ENCODE data around the gene TUBD1. TPM values are rescaled to one million over a fixed set of nuclear protein-coding genes. Genes with fewer than 3 reads are reported as not detected.

The TUBD1 gene
- total and polyA plus RNA-seq, 4 donors = 2.1 to 12.7 (median 6.0) TPM

DNA sequence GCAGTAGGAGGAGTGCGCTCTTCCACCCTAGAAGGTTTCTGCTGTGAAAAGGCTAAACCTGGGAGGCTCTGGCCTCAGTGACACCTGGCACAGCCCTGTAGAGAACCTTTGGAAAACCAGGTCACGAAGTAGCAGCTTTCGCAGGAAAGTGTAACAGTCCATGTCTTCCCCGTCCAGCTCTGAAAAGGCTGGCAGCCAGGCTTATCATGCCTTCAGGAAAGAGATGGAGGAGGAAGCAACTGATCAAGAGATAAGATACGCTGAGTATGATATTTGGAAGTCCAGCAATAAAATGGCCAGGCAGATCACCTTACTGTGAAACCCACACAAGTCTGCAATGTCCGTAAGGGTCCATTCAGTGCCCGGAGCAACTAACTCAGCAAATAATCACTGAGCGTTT is 22.3 kb downstream of the TUBD1 start:
- H3K9me3 ChIP-seq (ENCODE audit: control insufficient read depth in 4 of 4, low read length in 3 of 4) = no peaks in the 10 kb centered on the region
- no peak overlapping the region for H3K27ac ChIP-seq (ENCODE audit: low read depth in 1 of 2, low read length in 2 of 2)
- WGBS = 92% methylated on average over 8 of the region's 8 CpGs
- H3K4me3 ChIP-seq (ENCODE audit: low read depth in 1 of 3, low read length in 3 of 3) = no peak overlapping the region
- TF ChIP-seq GABPA (IDR thresholded peaks at IDR 0.05 in 1 of 2, conservative IDR thresholded peaks at IDR 0.05 in 1 of 2) (no peak), RAD21 (IDR thresholded peaks at IDR 0.05) (no peak), RXRA (IDR thresholded peaks at IDR 0.05) (no peak), EGR1 (IDR thresholded peaks at IDR 0.05; ENCODE audit: low read depth in 2 of 2) (no peak), SP1 (IDR thresholded peaks at IDR 0.05) (no peak), FOXA2 (IDR thresholded peaks at IDR 0.05) (no peak), NR2F2 (IDR thresholded peaks at IDR 0.05) (no peak), HNF4G (IDR thresholded peaks at IDR 0.05) (no peak), HNF4A (conservative IDR thresholded peaks at IDR 0.05) (no peak)
- TF ChIP-seq, protein P1, sequence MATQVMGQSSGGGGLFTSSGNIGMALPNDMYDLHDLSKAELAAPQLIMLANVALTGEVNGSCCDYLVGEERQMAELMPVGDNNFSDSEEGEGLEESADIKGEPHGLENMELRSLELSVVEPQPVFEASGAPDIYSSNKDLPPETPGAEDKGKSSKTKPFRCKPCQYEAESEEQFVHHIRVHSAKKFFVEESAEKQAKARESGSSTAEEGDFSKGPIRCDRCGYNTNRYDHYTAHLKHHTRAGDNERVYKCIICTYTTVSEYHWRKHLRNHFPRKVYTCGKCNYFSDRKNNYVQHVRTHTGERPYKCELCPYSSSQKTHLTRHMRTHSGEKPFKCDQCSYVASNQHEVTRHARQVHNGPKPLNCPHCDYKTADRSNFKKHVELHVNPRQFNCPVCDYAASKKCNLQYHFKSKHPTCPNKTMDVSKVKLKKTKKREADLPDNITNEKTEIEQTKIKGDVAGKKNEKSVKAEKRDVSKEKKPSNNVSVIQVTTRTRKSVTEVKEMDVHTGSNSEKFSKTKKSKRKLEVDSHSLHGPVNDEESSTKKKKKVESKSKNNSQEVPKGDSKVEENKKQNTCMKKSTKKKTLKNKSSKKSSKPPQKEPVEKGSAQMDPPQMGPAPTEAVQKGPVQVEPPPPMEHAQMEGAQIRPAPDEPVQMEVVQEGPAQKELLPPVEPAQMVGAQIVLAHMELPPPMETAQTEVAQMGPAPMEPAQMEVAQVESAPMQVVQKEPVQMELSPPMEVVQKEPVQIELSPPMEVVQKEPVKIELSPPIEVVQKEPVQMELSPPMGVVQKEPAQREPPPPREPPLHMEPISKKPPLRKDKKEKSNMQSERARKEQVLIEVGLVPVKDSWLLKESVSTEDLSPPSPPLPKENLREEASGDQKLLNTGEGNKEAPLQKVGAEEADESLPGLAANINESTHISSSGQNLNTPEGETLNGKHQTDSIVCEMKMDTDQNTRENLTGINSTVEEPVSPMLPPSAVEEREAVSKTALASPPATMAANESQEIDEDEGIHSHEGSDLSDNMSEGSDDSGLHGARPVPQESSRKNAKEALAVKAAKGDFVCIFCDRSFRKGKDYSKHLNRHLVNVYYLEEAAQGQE (IDR thresholded peaks at IDR 0.05) = no peak
- TF ChIP-seq, protein P2, sequence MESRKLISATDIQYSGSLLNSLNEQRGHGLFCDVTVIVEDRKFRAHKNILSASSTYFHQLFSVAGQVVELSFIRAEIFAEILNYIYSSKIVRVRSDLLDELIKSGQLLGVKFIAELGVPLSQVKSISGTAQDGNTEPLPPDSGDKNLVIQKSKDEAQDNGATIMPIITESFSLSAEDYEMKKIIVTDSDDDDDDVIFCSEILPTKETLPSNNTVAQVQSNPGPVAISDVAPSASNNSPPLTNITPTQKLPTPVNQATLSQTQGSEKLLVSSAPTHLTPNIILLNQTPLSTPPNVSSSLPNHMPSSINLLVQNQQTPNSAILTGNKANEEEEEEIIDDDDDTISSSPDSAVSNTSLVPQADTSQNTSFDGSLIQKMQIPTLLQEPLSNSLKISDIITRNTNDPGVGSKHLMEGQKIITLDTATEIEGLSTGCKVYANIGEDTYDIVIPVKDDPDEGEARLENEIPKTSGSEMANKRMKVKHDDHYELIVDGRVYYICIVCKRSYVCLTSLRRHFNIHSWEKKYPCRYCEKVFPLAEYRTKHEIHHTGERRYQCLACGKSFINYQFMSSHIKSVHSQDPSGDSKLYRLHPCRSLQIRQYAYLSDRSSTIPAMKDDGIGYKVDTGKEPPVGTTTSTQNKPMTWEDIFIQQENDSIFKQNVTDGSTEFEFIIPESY (IDR thresholded peaks at IDR 0.05) = no peak
- TF ChIP-seq, protein P3, sequence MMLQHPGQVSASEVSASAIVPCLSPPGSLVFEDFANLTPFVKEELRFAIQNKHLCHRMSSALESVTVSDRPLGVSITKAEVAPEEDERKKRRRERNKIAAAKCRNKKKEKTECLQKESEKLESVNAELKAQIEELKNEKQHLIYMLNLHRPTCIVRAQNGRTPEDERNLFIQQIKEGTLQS (IDR thresholded peaks at IDR 0.05) = no peak
- TF ChIP-seq, protein P4, sequence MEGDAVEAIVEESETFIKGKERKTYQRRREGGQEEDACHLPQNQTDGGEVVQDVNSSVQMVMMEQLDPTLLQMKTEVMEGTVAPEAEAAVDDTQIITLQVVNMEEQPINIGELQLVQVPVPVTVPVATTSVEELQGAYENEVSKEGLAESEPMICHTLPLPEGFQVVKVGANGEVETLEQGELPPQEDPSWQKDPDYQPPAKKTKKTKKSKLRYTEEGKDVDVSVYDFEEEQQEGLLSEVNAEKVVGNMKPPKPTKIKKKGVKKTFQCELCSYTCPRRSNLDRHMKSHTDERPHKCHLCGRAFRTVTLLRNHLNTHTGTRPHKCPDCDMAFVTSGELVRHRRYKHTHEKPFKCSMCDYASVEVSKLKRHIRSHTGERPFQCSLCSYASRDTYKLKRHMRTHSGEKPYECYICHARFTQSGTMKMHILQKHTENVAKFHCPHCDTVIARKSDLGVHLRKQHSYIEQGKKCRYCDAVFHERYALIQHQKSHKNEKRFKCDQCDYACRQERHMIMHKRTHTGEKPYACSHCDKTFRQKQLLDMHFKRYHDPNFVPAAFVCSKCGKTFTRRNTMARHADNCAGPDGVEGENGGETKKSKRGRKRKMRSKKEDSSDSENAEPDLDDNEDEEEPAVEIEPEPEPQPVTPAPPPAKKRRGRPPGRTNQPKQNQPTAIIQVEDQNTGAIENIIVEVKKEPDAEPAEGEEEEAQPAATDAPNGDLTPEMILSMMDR (IDR thresholded peaks at IDR 0.05; ENCODE audit: low read depth, low read length, missing input control) = no peak
- no peaks in the 10 kb centered on the region for H3K4me1 ChIP-seq (ENCODE audit: control insufficient read depth in 4 of 4, insufficient read depth in 4 of 4, low read length in 3 of 4)
- peaks cover 3 to 14% (median 6%) of the 10 kb centered on the region in 4 donors for H3K36me3 ChIP-seq (ENCODE audit: control insufficient read depth in 4 of 4, insufficient read depth in 3 of 4, low read depth in 1 of 4, low read length in 3 of 4)
- H3K27me3 ChIP-seq (ENCODE audit: control insufficient read depth in 4 of 4, insufficient read depth in 4 of 4, low read length in 3 of 4) = no peaks in the 10 kb centered on the region
- no peak for DNase-seq (ENCODE audit: low spot score)
- no peak overlapping the region for H3K9ac ChIP-seq (ENCODE audit: low read depth in 1 of 2, low read length in 2 of 2)

DNA sequence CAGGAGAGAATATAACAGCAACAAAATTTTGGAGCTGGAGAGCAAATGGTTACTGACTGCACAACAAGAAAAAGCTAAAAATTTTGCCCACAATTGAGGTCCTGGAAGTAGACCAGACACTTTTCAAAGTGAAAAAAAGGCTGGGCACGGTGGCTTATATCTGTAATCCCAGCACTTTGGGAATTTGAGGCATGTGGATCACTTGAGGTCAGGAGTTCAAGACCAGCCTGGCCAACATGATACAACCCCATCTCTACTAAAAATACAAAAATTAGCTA is 22.9 kb downstream of the TUBD1 start:
- H3K36me3 ChIP-seq (ENCODE audit: control insufficient read depth in 4 of 4, insufficient read depth in 3 of 4, low read depth in 1 of 4, low read length in 3 of 4) = peaks cover 2 to 14% (median 5%) of the 10 kb centered on the region in 4 donors
- no peak for DNase-seq (ENCODE audit: low spot score)
- no peaks in the 10 kb centered on the region for H3K9me3 ChIP-seq (ENCODE audit: control insufficient read depth in 4 of 4, low read length in 3 of 4)
- no peaks in the 10 kb centered on the region for H3K4me1 ChIP-seq (ENCODE audit: control insufficient read depth in 4 of 4, insufficient read depth in 4 of 4, low read length in 3 of 4)
- no peak overlapping the region for H3K9ac ChIP-seq (ENCODE audit: low read depth in 1 of 2, low read length in 2 of 2)
- no peak for TF ChIP-seq JUND (IDR thresholded peaks at IDR 0.05)
- TF ChIP-seq RAD21 (IDR thresholded peaks at IDR 0.05) = no peak
- no peak for TF ChIP-seq FOXA2 (IDR thresholded peaks at IDR 0.05)
- TF ChIP-seq HNF4G (IDR thresholded peaks at IDR 0.05) = no peak
- no peak for TF ChIP-seq EGR1 (IDR thresholded peaks at IDR 0.05; ENCODE audit: low read depth in 2 of 2)
- TF ChIP-seq, protein P4 (IDR thresholded peaks at IDR 0.05; ENCODE audit: low read depth, low read length, missing input control) = no peak
- no peak for TF ChIP-seq GABPA (IDR thresholded peaks at IDR 0.05 in 1 of 2, conservative IDR thresholded peaks at IDR 0.05 in 1 of 2)
- TF ChIP-seq, protein P1 (IDR thresholded peaks at IDR 0.05) = no peak
- WGBS = 78% methylated on average over 1 of the region's 1 CpG
- no peak overlapping the region for H3K4me3 ChIP-seq (ENCODE audit: low read depth in 1 of 3, low read length in 3 of 3)
- no peak overlapping the region for H3K27ac ChIP-seq (ENCODE audit: low read depth in 1 of 2, low read length in 2 of 2)
- no peaks in the 10 kb centered on the region for H3K27me3 ChIP-seq (ENCODE audit: control insufficient read depth in 4 of 4, insufficient read depth in 4 of 4, low read length in 3 of 4)

Measured in liver (tissue), 9 donors.